HepG2 (cell line): ENCODE results near the gene SPAG6. TPM values are rescaled to one million over a fixed set of nuclear protein-coding genes. Genes with fewer than 3 reads are reported as not detected.

Source experiments
- ATAC-seq: fragments of 200-7000 bp; cut with Tn5 transposase; 3 replicates; pipeline ENCODE4 v1.9.1; 2020; ENCODE audit warnings: mild to moderate bottlenecking, moderate library complexity
- BruUV-seq: library from RNA; stranded (reverse); fragments of 400-500 nt; replicated peaks from 2 replicates; lab custom pipeline; 2021; lab: Mats Ljungman, UMichigan
- CTCF ChIA-PET: fragments of 300-600 bp; formaldehyde crosslinking; extraction: SDS; loops from one replicate; lab custom pipeline; 2021; ENCODE audit warnings: low total read pairs, inconsistent platforms, low intra/inter-chr PET ratio; lab: Yijun Ruan, JAX
- POLR2A ChIA-PET: fragments of 350-600 bp; sonication (Branson Sonifier 250); formaldehyde crosslinking; loops from one replicate; lab custom pipeline; 2020; ENCODE audit warnings: antibody characterized with exemption, inconsistent platforms; lab: Yijun Ruan, JAX
- DNase-seq: peaks from one replicate; pipeline ENCODE4 v3.0.0-alpha.2; 2015; ENCODE audit warnings: low spot score
- FAIRE-seq: peaks from 3 replicates; lab custom pipeline; 2011; peaks lifted over from hg19 to GRCh38; lab: Jason Lieb, UNC
- H2AFZ ChIP-seq: one replicate; pipeline ENCODE4 v1.6.1; 2011; ENCODE audit warnings: low read length, inconsistent platforms
- H3K27ac ChIP-seq: fragments of 300-600 bp; 3 replicates; pipeline ENCODE4 v1.8.0; 2011; ENCODE audit warnings: mixed run types, mild to moderate bottlenecking, mixed read lengths, low read length, inconsistent platforms; ENCODE audit not compliant: insufficient read depth; ENCODE audit errors: extremely low read length
- H3K27me3 ChIP-seq, 2 experiments: fragments of 200-600 bp in 1 of 2; 2 replicates in 1 of 2; 3 replicates in 1 of 2; pipeline versions ENCODE4 v1.6.0 to v1.8.0; 2011; ENCODE audit warnings: low read length in 2 of 2, mild to moderate bottlenecking in 2 of 2, moderate library complexity in 2 of 2, inconsistent platforms in 1 of 2; ENCODE audit not compliant: insufficient read depth in 2 of 2, control insufficient read depth in 1 of 2
- H3K36me3 ChIP-seq, 2 experiments: fragments of 200-600 bp in 1 of 2; replicated peaks in 1 of 2; 2 replicates in 1 of 2; 3 replicates in 1 of 2; pipeline versions ENCODE4 v1.5.1 to v1.8.0; 2011; ENCODE audit warnings: low read length in 2 of 2, inconsistent platforms in 1 of 2; ENCODE audit not compliant: insufficient read depth in 2 of 2, control insufficient read depth in 1 of 2
- H3K4me1 ChIP-seq: 2 replicates; pipeline ENCODE4 v1.5.1; 2012; ENCODE audit warnings: low read length, inconsistent platforms; ENCODE audit not compliant: insufficient read depth
- H3K4me2 ChIP-seq: 2 replicates; pipeline ENCODE4 v1.6.0; 2011; ENCODE audit warnings: low read depth, low read length, inconsistent platforms
- H3K4me3 ChIP-seq, 3 experiments: fragments of 200-600 bp in 1 of 3; sonication (generic), shearing (Covaris generic) in 1 of 3; replicated peaks in 1 of 3; 2 replicates each; pipeline ENCODE4 v1.5.1; 2011 to 2016; ENCODE audit warnings: low read length in 3 of 3, inconsistent platforms in 2 of 3, low read depth in 2 of 3, mild to moderate bottlenecking in 2 of 3, control low read depth in 1 of 3, mixed read lengths in 1 of 3; ENCODE audit not compliant: insufficient read depth in 1 of 3
- H3K79me2 ChIP-seq: one replicate; pipeline ENCODE4 v1.6.1; 2011; ENCODE audit warnings: low read length, inconsistent platforms; ENCODE audit not compliant: insufficient read depth
- H3K9ac ChIP-seq: 2 replicates; pipeline ENCODE4 v1.6.0; 2011; ENCODE audit warnings: mild to moderate bottlenecking, low read depth, low read length, inconsistent platforms; ENCODE audit not compliant: insufficient read depth
- H3K9me3 ChIP-seq: 2 replicates; pipeline ENCODE4 v1.5.1; 2012; ENCODE audit warnings: mild to moderate bottlenecking, low read length
- H4K20me1 ChIP-seq: 2 replicates; pipeline ENCODE4 v1.6.0; 2011; ENCODE audit warnings: inconsistent platforms, mild to moderate bottlenecking, low read length, moderate library complexity; ENCODE audit not compliant: insufficient read depth
- BRCA1 ChIP-seq: sonication (generic); formaldehyde crosslinking; IDR thresholded peaks from 2 replicates; pipeline ENCODE4 v1.4.0; 2020; ENCODE audit warnings: missing genetic modification reagents
- KDM5A ChIP-seq: fragments of 200-600 bp; sonication (generic); IDR thresholded peaks from 2 replicates; pipeline ENCODE4 v1.7.0; 2018; ENCODE audit warnings: antibody characterized with exemption, mild to moderate bottlenecking, low read length, borderline replicate concordance
- PAWR ChIP-seq: sonication (generic); formaldehyde crosslinking; IDR thresholded peaks from 2 replicates; pipeline ENCODE4 v1.4.0; 2020; ENCODE audit warnings: missing genetic modification reagents, mild to moderate bottlenecking, borderline replicate concordance
- RFX3 ChIP-seq: IDR thresholded peaks from 2 replicates; pipeline ENCODE4 v1.6.1; 2016; ENCODE audit warnings: missing biosample characterization, missing genetic modification reagents
- RORA ChIP-seq: sonication (generic); formaldehyde crosslinking; IDR thresholded peaks from 2 replicates; pipeline ENCODE4 v1.5.0; 2020; ENCODE audit warnings: mild to moderate bottlenecking, missing genetic modification reagents, moderate library complexity
- ZC3H4 ChIP-seq: sonication (generic); formaldehyde crosslinking; IDR thresholded peaks from 2 replicates; pipeline ENCODE4 v1.4.0; 2020; ENCODE audit warnings: missing genetic modification reagents, borderline replicate concordance
- ZFP82 ChIP-seq: sonication (generic); formaldehyde crosslinking; IDR thresholded peaks from 2 replicates; pipeline ENCODE4 v1.5.1; 2020; ENCODE audit warnings: mild to moderate bottlenecking, missing genetic modification reagents, borderline replicate concordance
- ZNF12 ChIP-seq: sonication (generic); formaldehyde crosslinking; IDR thresholded peaks from 2 replicates; pipeline ENCODE4 v1.5.0; 2020; ENCODE audit warnings: missing genetic modification reagents
- ZNF770 ChIP-seq: sonication (generic); formaldehyde crosslinking; IDR thresholded peaks from 2 replicates; pipeline ENCODE4 v1.5.0; 2020; ENCODE audit warnings: mild to moderate bottlenecking, missing genetic modification reagents
- ZZZ3 ChIP-seq: sonication (generic); formaldehyde crosslinking; IDR thresholded peaks from 2 replicates; pipeline ENCODE4 v1.4.0; 2020; ENCODE audit warnings: missing genetic modification reagents, mild to moderate bottlenecking, borderline replicate concordance
- WGBS: methylation state at CpG from one replicate; pipeline ENCODE4 v1.1.6; 2017; ENCODE audit warnings: low lambda C conversion rate; 5-methylcytosine and 5-hydroxymethylcytosine counted together
- in situ Hi-C: cut with HindIII; loops from 2 replicates; pipeline ENCODE4 v1.10.0; 2017; ENCODE audit warnings: low pct_unique_long_range_greater_than_20kb; ENCODE audit not compliant: extremely low pct_ligation_motif_present
- intact Hi-C: fragments of 100-400 bp; cut with micrococcal nuclease; formaldehyde crosslinking; loops from one replicate; pipeline ENCODE4 v1.10.0; 2022; ENCODE audit not compliant: unreplicated experiment
- polyA plus RNA-seq, 8 experiments: library from polyadenylated mRNA; depleted of rRNA in 3 of 8; stranded (reverse) in 7 of 8; unstranded in 1 of 8; fragments of >200 nt; fragmentation: Illumina TruSeq in 4 of 8; extraction: Trizol in 4 of 8; gene quantifications; 2 replicates each; pipeline versions ENCODE4 v1.2.1 to v1.2.3, GENCODE V29; 2011 to 2016; ENCODE audit warnings: low read depth in 4 of 8, missing spikeins in 1 of 8, mixed read lengths in 1 of 8; ENCODE audit not compliant: insufficient read depth in 1 of 8
- total RNA-seq, 5 experiments: library from RNA; depleted of rRNA; stranded (reverse); fragments of >200 nt; fragmentation: Illumina TruSeq; extraction: Trizol; gene quantifications; 2 replicates each; pipeline ENCODE4 v1.2.3, GENCODE V29; 2016; ENCODE audit warnings: low read depth in 1 of 5

The SPAG6 gene
- total and polyA plus RNA-seq, 2 of the 13 experiments (the other 11 are each of a cell fraction or from before 2014, with no cell fraction given) = not detected

DNA sequence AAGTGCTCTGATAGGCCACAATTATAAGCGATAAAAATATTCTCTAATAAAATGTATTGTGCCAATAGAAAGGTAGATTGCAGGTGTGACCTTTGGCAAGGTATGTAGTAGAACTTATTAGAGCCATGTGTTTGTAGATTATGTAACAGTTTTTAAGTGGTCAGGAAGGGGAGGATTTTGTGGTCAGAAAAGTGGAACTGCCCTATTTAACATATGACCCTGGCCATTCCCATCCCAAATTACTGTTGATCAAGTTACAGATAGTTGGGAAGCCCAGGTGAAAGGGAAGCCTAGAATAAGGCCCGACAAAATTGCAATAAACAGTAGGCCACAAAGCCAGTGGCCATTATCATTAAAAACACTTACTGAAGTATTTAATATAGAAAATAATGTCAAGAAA is 89.2 kb downstream of the SPAG6 start (continued):
- TF ChIP-seq PAWR (CRISPR knock-in tag) = no peak
- no peak for TF ChIP-seq ZZZ3 (CRISPR knock-in tag)
- TF ChIP-seq ZC3H4 (CRISPR knock-in tag) = no peak
- TF ChIP-seq ZNF12 (CRISPR knock-in tag) = no peak
- no peak for TF ChIP-seq KDM5A
- no peak for TF ChIP-seq RFX3 (CRISPR knock-in tag)
- no peak for TF ChIP-seq BRCA1 (CRISPR knock-in tag)
- TF ChIP-seq ZFP82 (CRISPR knock-in tag) = no peak

DNA sequence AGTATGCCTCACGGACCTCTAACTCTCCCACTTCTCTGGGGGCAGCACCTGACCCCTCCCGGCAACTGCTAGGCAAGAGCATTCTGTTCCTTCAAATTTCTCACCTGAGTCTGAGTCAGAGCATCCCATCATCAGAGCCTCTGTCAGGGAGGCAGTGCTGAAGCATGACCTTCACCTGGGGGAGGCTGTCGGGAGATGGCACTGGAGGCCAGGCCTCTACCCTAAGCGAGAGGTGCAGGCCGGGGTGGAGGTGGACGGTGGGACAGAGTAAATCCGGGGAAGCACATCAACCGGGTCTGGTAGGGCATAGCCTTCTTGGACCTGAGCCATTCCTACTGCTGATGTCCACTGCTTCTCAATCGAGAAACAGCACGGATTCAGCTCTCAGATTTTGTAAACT is 90.4 kb downstream of the SPAG6 start:
- Histone ChIP-seq H3K79me2 (no peaks in the 10 kb centered on the region), H3K27me3 (peaks cover 0 to 16% of the 10 kb centered on the region in 2 experiments; a peak in 4 of 5 replicates), H3K27ac (no peak overlapping the region), H2AFZ (no peak overlapping the region), H3K4me3 (no peak overlapping the region), H3K36me3 (no peaks in the 10 kb centered on the region), H3K4me1 (peaks cover 15% of the 10 kb centered on the region), H3K4me2 (no peak overlapping the region), H3K9me3 (no peaks in the 10 kb centered on the region), H3K9ac (no peak overlapping the region), H4K20me1 (no peaks in the 10 kb centered on the region)
- intact Hi-C loops (loop anchor here (5.0 to 10.0 kb wide), 3 partner anchors 93 to 431 kb away; partner anchors contain the start of genes COMMD3 and DNAJC1), in situ Hi-C loops (no loop called here)
- ATAC-seq = no peak
- CTCF ChIA-PET = no interaction called here
- POLR2A ChIA-PET = no interaction called here
- no TSS peak for BruUV-seq
- no peak for FAIRE-seq
- DNase-seq = no peak
- 76% methylated on average over 10 of the region's 10 CpGs for WGBS
- TF ChIP-seq ZNF770 (CRISPR knock-in tag) (0 out of 2 replicates have a peak, but pooled peaks have one; percentile 37), RORA (CRISPR knock-in tag) (no peak)
